Glutamatergic neuron (in vitro differentiated cells): Measurements from ENCODE around the gene AUTS2. TPM values are rescaled to one million over a fixed set of nuclear protein-coding genes. Genes with fewer than 3 reads are reported as not detected.

Source experiments
- DNase-seq: peaks from one replicate; pipeline ENCODE4 v3.0.0; 2022
- H3K27ac Mint-ChIP-seq: one replicate; pipeline ENCODE4 v1.8.0; 2020; ENCODE audit warnings: mild to moderate bottlenecking, mixed read lengths, inconsistent platforms; ENCODE audit not compliant: unreplicated experiment
- H3K27me3 Mint-ChIP-seq: one replicate; pipeline ENCODE4 v1.8.0; 2020; ENCODE audit warnings: mild to moderate bottlenecking, moderate library complexity, mixed read lengths, inconsistent platforms; ENCODE audit not compliant: unreplicated experiment
- H3K36me3 Mint-ChIP-seq: one replicate; pipeline ENCODE4 v1.8.0; 2020; ENCODE audit warnings: mild to moderate bottlenecking, mixed read lengths, inconsistent platforms; ENCODE audit not compliant: unreplicated experiment
- H3K4me1 Mint-ChIP-seq: one replicate; pipeline ENCODE4 v1.8.0; 2020; ENCODE audit warnings: mild to moderate bottlenecking, low read depth, mixed read lengths, inconsistent platforms; ENCODE audit not compliant: unreplicated experiment
- H3K4me3 Mint-ChIP-seq: one replicate; pipeline ENCODE4 v1.8.0; 2020; ENCODE audit warnings: mild to moderate bottlenecking, mixed read lengths, inconsistent platforms; ENCODE audit not compliant: unreplicated experiment
- H3K9me3 Mint-ChIP-seq: one replicate; pipeline ENCODE4 v1.8.0; 2020; ENCODE audit warnings: mild to moderate bottlenecking, moderate library complexity, mixed read lengths, inconsistent platforms; ENCODE audit not compliant: unreplicated experiment
- CTCF ChIP-seq: fragments of 200-600 bp; sonication (generic); IDR thresholded peaks from one replicate; pipeline ENCODE4 v1.5.0; 2021; ENCODE audit not compliant: partially characterized antibody, unreplicated experiment
- total RNA-seq: library from RNA; stranded (reverse); fragmentation: NEBNext Ultra II Directional; extraction: Animal tissue kit (Norgen Biotek cat#: 25700); gene quantifications from one replicate; pipeline ENCODE4 v1.2.1, GENCODE V29; 2021; ENCODE audit not compliant: unreplicated experiment

The AUTS2 gene
- total RNA-seq, 1 donor from 2014 or later: 300 TPM

- Mint-ChIP-seq H3K27ac (peak overlapping the region; percentile 87), H3K4me3 (peak overlapping the region; percentile 34), H3K36me3 (peaks cover 9% of the 10 kb centered on the region), H3K4me1 (peaks cover 63% of the 10 kb centered on the region), H3K27me3 (peaks cover 15% of the 10 kb centered on the region), H3K9me3 (peaks cover 21% of the 10 kb centered on the region)
- TF ChIP-seq CTCF: no peak
- DNase-seq: no peak
Observed at GRCh38 chr7:69825113-69825972, 227.1 kb downstream of the AUTS2 start.

DNA sequence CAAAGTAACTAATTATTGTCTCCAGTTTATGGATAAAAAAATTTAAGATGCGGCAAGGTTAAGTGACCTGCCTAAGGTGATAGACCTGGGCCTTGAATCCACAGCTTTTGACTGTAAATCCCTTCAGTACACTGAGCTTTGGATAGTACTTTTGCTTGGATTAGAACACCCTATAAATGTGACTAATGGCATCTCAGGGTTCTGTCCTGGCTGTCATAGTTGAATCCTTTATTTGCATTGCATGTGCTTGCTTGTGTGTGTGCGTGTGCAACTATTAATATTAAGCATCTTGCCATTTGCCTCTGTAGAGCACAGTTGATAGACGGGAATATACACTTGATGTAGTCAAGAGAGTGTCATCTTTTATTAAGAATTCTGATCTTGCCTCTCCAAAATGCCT is 228.0 kb downstream of the AUTS2 start:
- H3K27me3 Mint-ChIP-seq: peaks cover 14% of the 10 kb centered on the region
- TF ChIP-seq CTCF: no peak
- peaks cover 60% of the 10 kb centered on the region for H3K4me1 Mint-ChIP-seq
- peak overlapping the region; percentile 3 for H3K4me3 Mint-ChIP-seq
- H3K36me3 Mint-ChIP-seq: peaks cover 9% of the 10 kb centered on the region
- peak overlapping the region; percentile 87 for H3K27ac Mint-ChIP-seq
- DNase-seq: no peak
- H3K9me3 Mint-ChIP-seq: peaks cover 17% of the 10 kb centered on the region

DNA sequence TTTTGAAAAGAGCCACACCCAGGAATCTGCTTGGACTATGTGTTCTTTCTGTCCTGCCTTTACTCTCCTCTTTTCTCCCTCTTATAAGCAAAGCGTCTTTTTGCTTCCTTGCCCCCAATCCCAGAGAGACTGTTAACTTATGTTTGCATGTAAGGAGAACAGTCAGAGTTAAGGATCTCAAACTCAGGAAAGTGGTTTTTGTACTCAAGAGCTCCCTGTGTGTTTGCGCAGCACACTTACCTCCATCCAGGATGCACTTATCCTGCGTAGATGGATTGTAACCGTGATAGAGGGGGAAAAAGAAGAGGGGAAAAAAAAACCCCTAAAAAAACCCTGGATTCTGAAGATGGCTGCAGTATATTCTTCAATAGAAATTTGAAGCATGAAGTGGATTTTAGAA is 228.9 kb downstream of the AUTS2 start:
- H3K4me1 Mint-ChIP-seq: peaks cover 59% of the 10 kb centered on the region
- peak overlapping the region; percentile 87 for H3K27ac Mint-ChIP-seq

GRCh38 chr7:69827558-69827957 is 229.3 kb downstream of the AUTS2 start:
- Mint-ChIP-seq H3K27me3 (peaks cover 14% of the 10 kb centered on the region), H3K4me1 (peaks cover 57% of the 10 kb centered on the region), H3K4me3 (peak overlapping the region; percentile 9), H3K9me3 (peaks cover 15% of the 10 kb centered on the region), H3K36me3 (peaks cover 9% of the 10 kb centered on the region), H3K27ac (peak overlapping the region; percentile 29)
- no peak for DNase-seq
- no peak for TF ChIP-seq CTCF

More for the DNA sequence above, 228.9 kb downstream of the AUTS2 start:
- TF ChIP-seq CTCF: no peak
- Mint-ChIP-seq H3K36me3 (peaks cover 9% of the 10 kb centered on the region), H3K4me3 (peak overlapping the region; percentile 9), H3K9me3 (peaks cover 17% of the 10 kb centered on the region), H3K27me3 (peaks cover 14% of the 10 kb centered on the region)
- no peak for DNase-seq

- DNase-seq: no peak
- Mint-ChIP-seq H3K27ac (no peak overlapping the region), H3K4me3 (no peak overlapping the region), H3K4me1 (peaks cover 47% of the 10 kb centered on the region), H3K27me3 (peaks cover 5% of the 10 kb centered on the region), H3K9me3 (peaks cover 8% of the 10 kb centered on the region), H3K36me3 (peaks cover 9% of the 10 kb centered on the region)
- no peak for TF ChIP-seq CTCF
Observed at GRCh38 chr7:69832356-69832755, 234.1 kb downstream of the AUTS2 start.
